Memory B cell (primary cell): ENCODE results near the gene GPAM.

Experiments used
- ATAC-seq: fragments of 150-1000 bp; cut with Tn5 transposase; 2 replicates; pipeline ENCODE4 v1.10.0; 2021; ENCODE audit warnings: low read depth, mild to moderate bottlenecking, moderate library complexity
- DNase-seq, 2 donors: peaks; one replicate each; pipeline ENCODE4 v3.0.0; 2022; ENCODE audit warnings: low spot score in 2 of 2
- H3K27ac Mint-ChIP-seq: one replicate; pipeline ENCODE4 v1.8.0; 2022; ENCODE audit warnings: mild to moderate bottlenecking, moderate library complexity, mixed read lengths
- H3K27me3 Mint-ChIP-seq: one replicate; pipeline ENCODE4 v1.8.0; 2022; ENCODE audit warnings: mixed read lengths
- H3K36me3 Mint-ChIP-seq: one replicate; pipeline ENCODE4 v1.8.0; 2022; ENCODE audit warnings: mild to moderate bottlenecking, mixed read lengths
- H3K4me1 Mint-ChIP-seq: one replicate; pipeline ENCODE4 v1.8.0; 2022; ENCODE audit warnings: mixed read lengths
- H3K4me3 Mint-ChIP-seq: one replicate; pipeline ENCODE4 v1.8.0; 2022; ENCODE audit warnings: mild to moderate bottlenecking, moderate library complexity, mixed read lengths
- H3K9me3 Mint-ChIP-seq: one replicate; pipeline ENCODE4 v1.8.0; 2022; ENCODE audit warnings: mixed read lengths

The GPAM gene

GRCh38 chr10:112145263-112145662 lies 38.3 kb downstream of the GPAM start:
- no peaks in the 10 kb centered on the region for H3K9me3 Mint-ChIP-seq
- ATAC-seq (no peak), DNase-seq (no peak)
- H3K27ac Mint-ChIP-seq, result no peak overlapping the region
- peaks cover under 1% of the 10 kb centered on the region for H3K4me1 Mint-ChIP-seq
- peaks cover 6% of the 10 kb centered on the region for H3K36me3 Mint-ChIP-seq
- no peaks in the 10 kb centered on the region for H3K27me3 Mint-ChIP-seq
- H3K4me3 Mint-ChIP-seq, result no peak overlapping the region

DNA sequence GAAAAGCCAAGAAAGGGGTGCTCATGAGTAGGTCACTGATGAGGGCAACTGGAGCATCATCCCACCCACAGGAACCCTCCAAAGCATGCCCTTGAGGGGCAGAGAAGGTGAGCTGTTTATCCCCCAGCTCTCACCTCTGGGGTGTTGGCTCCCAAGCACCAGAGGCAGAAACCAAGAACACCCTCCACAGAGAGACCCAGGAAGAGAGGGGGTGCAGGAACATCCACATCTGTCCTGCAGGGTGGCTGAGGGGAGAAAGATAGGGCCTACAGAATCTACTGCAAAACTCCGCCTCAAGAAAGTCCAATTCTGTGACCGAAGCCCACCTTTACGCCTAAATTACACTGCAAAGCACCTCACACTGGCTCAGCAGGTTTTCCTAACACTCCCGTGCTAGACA lies 40.1 kb downstream of the GPAM start:
- Mint-ChIP-seq H3K9me3 (no peaks in the 10 kb centered on the region), H3K27me3 (peaks cover 1% of the 10 kb centered on the region), H3K36me3 (no peaks in the 10 kb centered on the region), H3K4me1 (peaks cover 3% of the 10 kb centered on the region), H3K27ac (no peak overlapping the region), H3K4me3 (no peak overlapping the region)
- DNase-seq (no peak), ATAC-seq (no peak)

- Mint-ChIP-seq H3K9me3 (no peaks in the 10 kb centered on the region), H3K4me1 (peaks cover 3% of the 10 kb centered on the region), H3K36me3 (no peaks in the 10 kb centered on the region), H3K27ac (no peak overlapping the region), H3K27me3 (peaks cover 3% of the 10 kb centered on the region), H3K4me3 (no peak overlapping the region)
- ATAC-seq (no peak), DNase-seq (no peak)
Measured at GRCh38 chr10:112141292-112141691, 42.3 kb downstream of the GPAM start.

DNA sequence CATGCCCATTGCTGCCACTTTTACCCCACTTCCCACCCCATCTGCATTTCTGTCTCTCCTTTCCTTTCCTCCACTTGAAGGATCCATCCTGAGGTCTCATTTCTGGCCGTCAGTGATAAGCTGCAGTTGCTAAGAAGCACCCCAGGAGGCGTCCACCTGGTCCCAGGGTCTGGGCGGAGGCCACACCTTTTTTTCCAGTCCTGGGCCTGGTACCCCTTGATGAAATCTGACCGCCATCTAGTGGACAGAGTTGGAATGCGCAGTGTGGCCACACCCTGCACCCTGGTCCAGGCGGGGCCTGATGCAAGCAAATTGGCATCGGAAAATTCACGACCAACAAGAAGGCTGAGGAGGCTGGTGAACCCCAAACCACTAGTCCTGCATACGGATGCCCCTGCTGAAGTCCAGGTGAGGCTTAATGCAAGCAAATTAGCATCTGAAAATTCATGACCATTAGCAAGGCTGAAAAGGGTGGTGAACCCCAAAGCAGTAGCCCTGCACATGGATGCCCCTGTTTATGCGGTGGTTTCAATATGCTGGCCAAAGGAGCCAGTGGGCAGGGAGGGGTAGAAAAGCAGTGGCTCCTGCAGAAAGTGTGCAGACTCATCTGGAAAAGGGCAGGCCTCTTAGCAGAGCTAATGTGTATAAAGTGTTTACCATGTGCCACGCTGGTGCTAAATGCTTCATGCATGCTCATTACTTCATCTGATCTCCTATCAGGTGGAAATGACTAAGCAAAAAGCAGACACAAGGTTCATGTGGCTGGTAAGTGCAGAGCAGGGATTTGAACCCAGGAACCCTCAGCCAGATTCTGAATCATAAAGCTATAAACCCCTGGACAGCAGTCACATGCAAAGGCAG lies 43.2 kb downstream of the GPAM start:
- Mint-ChIP-seq H3K9me3 (no peaks in the 10 kb centered on the region), H3K27ac (no peak overlapping the region), H3K4me1 (peaks cover 3% of the 10 kb centered on the region), H3K4me3 (no peak overlapping the region), H3K27me3 (peaks cover 3% of the 10 kb centered on the region), H3K36me3 (no peaks in the 10 kb centered on the region)
- DNase-seq (peak; percentile 63 to 71), ATAC-seq (peak; percentile 96)

GRCh38 chr10:112139176-112139575 lies 44.4 kb downstream of the GPAM start:
- Mint-ChIP-seq H3K27me3 (peaks cover 3% of the 10 kb centered on the region), H3K9me3 (no peaks in the 10 kb centered on the region), H3K36me3 (no peaks in the 10 kb centered on the region), H3K27ac (no peak overlapping the region), H3K4me1 (peaks cover 3% of the 10 kb centered on the region), H3K4me3 (no peak overlapping the region)
- ATAC-seq, result no peak
- DNase-seq, result no peak

GRCh38 chr10:112137154-112137987 lies 46.2 kb downstream of the GPAM start:
- Mint-ChIP-seq H3K9me3 (no peaks in the 10 kb centered on the region), H3K36me3 (peaks cover 1% of the 10 kb centered on the region), H3K4me3 (no peak overlapping the region), H3K27me3 (peaks cover 3% of the 10 kb centered on the region), H3K27ac (peak overlapping the region; percentile 13), H3K4me1 (peaks cover 3% of the 10 kb centered on the region)
- DNase-seq (peak; percentile 58 to 70), ATAC-seq (peak; percentile 42)

DNA sequence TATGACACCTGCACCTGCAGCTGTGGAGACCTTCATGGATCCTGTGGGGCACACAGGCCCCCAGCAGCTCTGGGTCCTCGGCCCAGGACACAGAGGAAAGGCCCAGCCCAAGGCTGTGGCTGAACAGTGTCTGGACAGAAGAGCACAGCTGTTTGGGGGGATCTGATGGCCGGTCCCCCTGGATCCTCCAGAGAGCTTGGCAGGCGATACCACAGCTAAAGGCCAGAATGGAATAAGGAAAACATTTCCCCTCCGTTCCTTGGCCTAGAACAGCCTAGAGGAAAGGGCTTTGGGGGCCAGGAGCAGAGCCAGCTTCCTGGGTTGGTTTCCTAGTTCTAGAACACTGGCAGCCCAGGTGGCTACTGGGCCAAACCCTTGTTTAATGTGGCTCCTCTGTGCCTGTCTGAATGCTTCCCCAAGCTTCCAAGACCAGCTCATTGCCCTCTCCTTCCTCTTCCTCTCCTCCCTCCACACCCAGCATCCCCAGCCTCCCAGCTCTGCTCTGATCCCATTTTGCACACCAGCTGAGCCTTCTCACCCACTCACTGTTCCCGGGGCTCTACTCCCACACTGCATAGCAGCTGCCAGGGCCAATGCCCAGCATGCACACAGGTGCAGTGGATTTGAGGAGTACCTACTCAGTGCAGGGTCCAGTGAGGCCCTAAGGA lies 46.9 kb downstream of the GPAM start:
- peaks cover 1% of the 10 kb centered on the region for H3K36me3 Mint-ChIP-seq
- H3K4me1 Mint-ChIP-seq, result peaks cover 3% of the 10 kb centered on the region
- no peak overlapping the region for H3K27ac Mint-ChIP-seq
- DNase-seq (no peak), ATAC-seq (no peak)
- H3K9me3 Mint-ChIP-seq, result no peaks in the 10 kb centered on the region
- peaks cover 3% of the 10 kb centered on the region for H3K27me3 Mint-ChIP-seq
- no peak overlapping the region for H3K4me3 Mint-ChIP-seq

DNA sequence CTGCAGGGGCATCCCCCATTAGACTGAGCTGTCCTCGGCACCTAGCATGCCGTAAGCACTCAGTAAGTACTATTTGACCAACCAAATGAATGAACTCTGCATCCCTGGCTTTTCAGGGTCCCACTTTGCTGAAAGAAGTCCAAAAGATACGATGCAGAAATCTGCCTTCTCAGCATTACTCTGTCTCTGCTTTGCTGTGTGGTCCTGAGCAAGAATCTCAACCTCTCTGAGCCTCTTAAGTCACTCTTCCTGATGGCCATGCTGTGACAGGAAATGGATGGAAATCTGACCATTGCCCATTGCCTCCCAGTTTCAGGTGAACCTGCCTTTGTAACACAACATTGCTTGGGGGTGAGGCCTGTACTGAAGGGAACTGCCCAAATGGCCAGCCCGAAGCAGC lies 48.0 kb downstream of the GPAM start:
- Mint-ChIP-seq H3K9me3 (no peaks in the 10 kb centered on the region), H3K27ac (no peak overlapping the region), H3K36me3 (peaks cover 1% of the 10 kb centered on the region), H3K4me1 (peaks cover 3% of the 10 kb centered on the region), H3K4me3 (no peak overlapping the region), H3K27me3 (peaks cover 3% of the 10 kb centered on the region)
- no peak for DNase-seq
- ATAC-seq, result no peak

- H3K27me3 Mint-ChIP-seq, result no peaks in the 10 kb centered on the region
- peaks cover 1% of the 10 kb centered on the region for H3K36me3 Mint-ChIP-seq
- H3K4me3 Mint-ChIP-seq, result no peak overlapping the region
- DNase-seq (no peak), ATAC-seq (no peak)
- no peak overlapping the region for H3K27ac Mint-ChIP-seq
- no peaks in the 10 kb centered on the region for H3K4me1 Mint-ChIP-seq
- H3K9me3 Mint-ChIP-seq, result no peaks in the 10 kb centered on the region
Measured at GRCh38 chr10:112132435-112132834, 51.1 kb downstream of the GPAM start.

GRCh38 chr10:112131996-112132395 lies 51.6 kb downstream of the GPAM start:
- no peak overlapping the region for H3K27ac Mint-ChIP-seq
- no peaks in the 10 kb centered on the region for H3K4me1 Mint-ChIP-seq
- ATAC-seq (no peak), DNase-seq (no peak)
- no peak overlapping the region for H3K4me3 Mint-ChIP-seq
- H3K27me3 Mint-ChIP-seq, result no peaks in the 10 kb centered on the region
- H3K36me3 Mint-ChIP-seq, result peaks cover 1% of the 10 kb centered on the region
- H3K9me3 Mint-ChIP-seq, result no peaks in the 10 kb centered on the region

GRCh38 chr10:112131346-112131745 lies 52.2 kb downstream of the GPAM start:
- no peak overlapping the region for H3K27ac Mint-ChIP-seq

DNA sequence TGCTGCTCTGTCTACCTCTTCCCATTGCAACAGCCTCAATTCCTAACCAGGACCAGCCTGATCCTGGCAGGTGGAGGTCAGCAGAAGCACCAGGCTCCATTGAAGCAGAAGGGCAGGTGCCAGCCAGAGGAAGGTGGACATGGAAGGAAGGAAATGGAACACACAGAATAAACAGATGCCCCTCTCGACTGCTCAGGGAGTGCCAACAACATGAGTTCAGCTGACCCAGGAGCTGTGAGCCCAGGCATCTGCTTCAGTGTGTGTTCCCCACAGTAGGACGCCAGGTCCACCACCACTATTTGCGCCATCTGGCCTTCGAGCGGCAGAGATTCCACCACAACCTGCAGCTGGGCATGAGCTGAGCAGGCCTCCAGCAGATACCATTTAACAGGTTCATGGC lies 56.7 kb downstream of the GPAM start:
- Mint-ChIP-seq H3K27me3 (no peaks in the 10 kb centered on the region), H3K9me3 (no peaks in the 10 kb centered on the region), H3K4me1 (no peaks in the 10 kb centered on the region), H3K27ac (no peak overlapping the region), H3K4me3 (no peak overlapping the region), H3K36me3 (peaks cover 2% of the 10 kb centered on the region)
- DNase-seq (no peak), ATAC-seq (no peak)

More at GRCh38 chr10:112131346-112131745, 52.2 kb downstream of the GPAM start:
- Mint-ChIP-seq H3K27me3 (no peaks in the 10 kb centered on the region), H3K4me3 (no peak overlapping the region), H3K4me1 (no peaks in the 10 kb centered on the region), H3K9me3 (no peaks in the 10 kb centered on the region), H3K36me3 (peaks cover 1% of the 10 kb centered on the region)
- ATAC-seq (no peak), DNase-seq (no peak)

- Mint-ChIP-seq H3K27ac (no peak overlapping the region), H3K9me3 (no peaks in the 10 kb centered on the region), H3K4me1 (no peaks in the 10 kb centered on the region), H3K4me3 (no peak overlapping the region), H3K36me3 (peaks cover 2% of the 10 kb centered on the region), H3K27me3 (no peaks in the 10 kb centered on the region)
- DNase-seq (no peak), ATAC-seq (no peak)
Measured at GRCh38 chr10:112126172-112126571, 57.4 kb downstream of the GPAM start.

- H3K4me1 Mint-ChIP-seq, result no peaks in the 10 kb centered on the region
- H3K4me3 Mint-ChIP-seq, result no peak overlapping the region
- no peak overlapping the region for H3K27ac Mint-ChIP-seq
- DNase-seq (no peak), ATAC-seq (no peak)
- H3K36me3 Mint-ChIP-seq, result peaks cover 2% of the 10 kb centered on the region
- no peaks in the 10 kb centered on the region for H3K9me3 Mint-ChIP-seq
- no peaks in the 10 kb centered on the region for H3K27me3 Mint-ChIP-seq
Measured at GRCh38 chr10:112124866-112125265, 58.7 kb downstream of the GPAM start.
